ENCODE results near the gene RPH3AL. TPM values are rescaled to one million over a fixed set of nuclear protein-coding genes. Genes with fewer than 3 reads are reported as not detected.
"Not testable (repeated sequence)": the region's sequence is repeated elsewhere in the genome, so short reads cannot be mapped to it uniquely, and the experiment has no call there.

RPH3AL gene
- total and polyA plus RNA-seq, 2 donors from 2014 or later, result 18.1 to 55.9 TPM

GRCh38 chr17:208429-208828, 144.2 kb downstream of the RPH3AL start:
- intact Hi-C loops (cut with DNase I), result no loop called here
- DNase-seq, result peak in 1 of 5 donors; percentile 48
- Histone ChIP-seq H3K9me3 (ENCODE audit: control insufficient read depth in 2 of 3, insufficient read depth in 1 of 3, low read length in 3 of 3) (no peaks in the 10 kb centered on the region), H3K4me3 (ENCODE audit: low read length in 3 of 3) (no peak overlapping the region), H3K27me3 (ENCODE audit: control insufficient read depth, insufficient read depth, low read length) (no peaks in the 10 kb centered on the region), H3K9ac (ENCODE audit: low read length in 3 of 3) (no peak overlapping the region), H3K36me3 (ENCODE audit: control insufficient read depth in 2 of 3, insufficient read depth in 3 of 3, low read length in 3 of 3) (peaks cover 0 to 3% (median 0%) of the 10 kb centered on the region in 3 donors), H3K27ac (ENCODE audit: low read depth in 2 of 2, low read length in 2 of 2) (no peak overlapping the region), H3K4me1 (ENCODE audit: control insufficient read depth in 2 of 3, insufficient read depth in 2 of 3, low read depth in 1 of 3, low read length in 3 of 3) (no peaks in the 10 kb centered on the region)
- FAIRE-seq, result no peak
- TF ChIP-seq, protein P1, sequence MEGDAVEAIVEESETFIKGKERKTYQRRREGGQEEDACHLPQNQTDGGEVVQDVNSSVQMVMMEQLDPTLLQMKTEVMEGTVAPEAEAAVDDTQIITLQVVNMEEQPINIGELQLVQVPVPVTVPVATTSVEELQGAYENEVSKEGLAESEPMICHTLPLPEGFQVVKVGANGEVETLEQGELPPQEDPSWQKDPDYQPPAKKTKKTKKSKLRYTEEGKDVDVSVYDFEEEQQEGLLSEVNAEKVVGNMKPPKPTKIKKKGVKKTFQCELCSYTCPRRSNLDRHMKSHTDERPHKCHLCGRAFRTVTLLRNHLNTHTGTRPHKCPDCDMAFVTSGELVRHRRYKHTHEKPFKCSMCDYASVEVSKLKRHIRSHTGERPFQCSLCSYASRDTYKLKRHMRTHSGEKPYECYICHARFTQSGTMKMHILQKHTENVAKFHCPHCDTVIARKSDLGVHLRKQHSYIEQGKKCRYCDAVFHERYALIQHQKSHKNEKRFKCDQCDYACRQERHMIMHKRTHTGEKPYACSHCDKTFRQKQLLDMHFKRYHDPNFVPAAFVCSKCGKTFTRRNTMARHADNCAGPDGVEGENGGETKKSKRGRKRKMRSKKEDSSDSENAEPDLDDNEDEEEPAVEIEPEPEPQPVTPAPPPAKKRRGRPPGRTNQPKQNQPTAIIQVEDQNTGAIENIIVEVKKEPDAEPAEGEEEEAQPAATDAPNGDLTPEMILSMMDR (IDR thresholded peaks at IDR 0.05; ENCODE audit: borderline replicate concordance, extremely low read depth, insufficient read depth), result no peak

- TF ChIP-seq, protein P1 (IDR thresholded peaks at IDR 0.05; ENCODE audit: borderline replicate concordance, extremely low read depth, insufficient read depth), result no peak
- intact Hi-C loops (cut with DNase I), result no loop called here
- H3K4me3 ChIP-seq (ENCODE audit: low read length in 3 of 3), result no peak overlapping the region
Observed at GRCh38 chr17:207775-208174, 144.8 kb downstream of the RPH3AL start.

DNA sequence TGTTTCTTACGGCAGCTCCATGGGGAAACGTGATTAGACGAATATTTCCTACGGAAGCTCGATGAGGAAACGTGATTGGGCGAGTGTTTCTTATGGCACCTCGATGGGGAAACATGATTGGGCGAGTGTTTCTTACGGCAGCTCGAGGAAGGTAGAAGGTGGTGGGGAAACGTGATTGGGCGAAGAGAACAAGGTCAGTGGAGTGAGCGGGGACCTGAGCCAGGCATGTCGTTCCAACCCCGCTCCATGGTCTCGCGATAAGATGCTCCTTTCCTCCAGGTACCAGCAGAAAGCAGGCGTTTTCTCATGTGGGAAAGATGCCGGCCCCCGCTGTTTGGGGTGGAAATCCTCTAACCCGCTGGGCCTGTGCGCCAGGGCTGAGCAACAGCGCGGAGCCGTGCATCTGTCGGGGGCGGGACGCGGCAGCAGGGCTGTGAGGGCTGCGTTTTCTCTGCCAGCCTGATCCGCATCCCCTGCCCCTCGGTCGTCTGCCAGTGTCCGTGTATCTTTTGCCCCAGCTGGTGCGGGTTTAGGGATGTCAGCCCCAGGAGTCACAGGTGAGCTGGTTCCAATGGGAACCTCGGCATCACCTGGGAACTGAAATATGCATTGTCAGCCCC, 145.6 kb downstream of the RPH3AL start:
- Histone ChIP-seq H3K9ac (ENCODE audit: low read length in 3 of 3) (no peak overlapping the region), H3K27me3 (ENCODE audit: control insufficient read depth, insufficient read depth, low read length) (no peaks in the 10 kb centered on the region), H3K27ac (ENCODE audit: low read depth in 2 of 2, low read length in 2 of 2) (no peak overlapping the region), H3K4me3 (ENCODE audit: low read length in 3 of 3) (no peak overlapping the region), H3K36me3 (ENCODE audit: control insufficient read depth in 2 of 3, insufficient read depth in 3 of 3, low read length in 3 of 3) (peaks cover 0 to 3% (median 0%) of the 10 kb centered on the region in 3 donors), H3K4me1 (ENCODE audit: control insufficient read depth in 2 of 3, insufficient read depth in 2 of 3, low read depth in 1 of 3, low read length in 3 of 3) (no peaks in the 10 kb centered on the region), H3K9me3 (ENCODE audit: control insufficient read depth in 2 of 3, insufficient read depth in 1 of 3, low read length in 3 of 3) (no peaks in the 10 kb centered on the region)
- no peak for FAIRE-seq
- peak in 1 of 5 donors; percentile 54 for DNase-seq
- intact Hi-C loops (cut with DNase I), result no loop called here
- TF ChIP-seq, protein P1 (IDR thresholded peaks at IDR 0.05; ENCODE audit: borderline replicate concordance, extremely low read depth, insufficient read depth), result no peak

More at GRCh38 chr17:207775-208174, 144.8 kb downstream of the RPH3AL start:
- FAIRE-seq, result no peak
- Histone ChIP-seq H3K27ac (ENCODE audit: low read depth in 2 of 2, low read length in 2 of 2) (no peak overlapping the region), H3K4me1 (ENCODE audit: control insufficient read depth in 2 of 3, insufficient read depth in 2 of 3, low read depth in 1 of 3, low read length in 3 of 3) (no peaks in the 10 kb centered on the region), H3K36me3 (ENCODE audit: control insufficient read depth in 2 of 3, insufficient read depth in 3 of 3, low read length in 3 of 3) (peaks cover 0 to 3% (median 0%) of the 10 kb centered on the region in 3 donors), H3K27me3 (ENCODE audit: control insufficient read depth, insufficient read depth, low read length) (no peaks in the 10 kb centered on the region), H3K9me3 (ENCODE audit: control insufficient read depth in 2 of 3, insufficient read depth in 1 of 3, low read length in 3 of 3) (no peaks in the 10 kb centered on the region), H3K9ac (ENCODE audit: low read length in 3 of 3) (no peak overlapping the region)
- peak in 1 of 5 donors; percentile 23 for DNase-seq

DNA sequence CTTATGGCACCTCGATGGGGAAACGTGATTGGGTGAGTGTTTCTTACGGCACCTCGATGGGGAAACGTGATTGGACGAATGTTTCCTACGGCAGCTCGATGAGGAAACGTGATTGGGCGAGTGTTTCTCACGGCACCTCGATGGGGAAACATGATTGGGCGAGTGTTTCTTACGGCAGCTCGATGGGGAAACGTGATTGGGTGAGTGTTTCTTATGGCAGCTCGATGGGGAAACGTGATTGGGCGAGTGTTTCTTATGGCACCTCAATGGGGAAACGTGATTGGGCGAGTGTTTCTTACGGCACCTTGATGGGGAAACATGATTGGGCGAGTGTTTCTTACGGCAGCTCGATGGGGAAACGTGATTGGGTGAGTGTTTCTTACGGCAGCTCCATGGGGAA, 146.1 kb downstream of the RPH3AL start:
- H3K9me3 ChIP-seq (ENCODE audit: control insufficient read depth in 2 of 3, insufficient read depth in 1 of 3, low read length in 3 of 3); DNase-seq; H3K36me3 ChIP-seq (ENCODE audit: control insufficient read depth in 2 of 3, insufficient read depth in 3 of 3, low read length in 3 of 3); H3K27me3 ChIP-seq (ENCODE audit: control insufficient read depth, insufficient read depth, low read length); H3K4me1 ChIP-seq (ENCODE audit: control insufficient read depth in 2 of 3, insufficient read depth in 2 of 3, low read depth in 1 of 3, low read length in 3 of 3); FAIRE-seq; H3K27ac ChIP-seq (ENCODE audit: low read depth in 2 of 2, low read length in 2 of 2); H3K4me3 ChIP-seq (ENCODE audit: low read length in 3 of 3); intact Hi-C loops (cut with DNase I); H3K9ac ChIP-seq (ENCODE audit: low read length in 3 of 3): not testable (repeated sequence)
